ENCODE data around the gene WDR7. TPM values are rescaled to one million over a fixed set of nuclear protein-coding genes. Genes with fewer than 3 reads are reported as not detected.

WDR7 gene
- polyA plus RNA-seq, 1 donor from 2014 or later = 16.2 TPM

GRCh38 chr18:56927786-56928185, 276.6 kb downstream of the WDR7 start:
- H3K9me3 Mint-ChIP-seq = peaks cover 0 to 3% (median 0%) of the 10 kb centered on the region in 3 donors
- no peaks in the 10 kb centered on the region for H3K27me3 Mint-ChIP-seq
- H3K27ac Mint-ChIP-seq = no peak overlapping the region
- peak overlapping the region in 1 of 4 donors; percentile 14 for H3K4me3 Mint-ChIP-seq
- H3K4me1 Mint-ChIP-seq = no peaks in the 10 kb centered on the region
- H3K36me3 Mint-ChIP-seq = peaks cover 29% of the 10 kb centered on the region

- peaks cover 25% of the 10 kb centered on the region for H3K36me3 Mint-ChIP-seq
- H3K27ac Mint-ChIP-seq = no peak overlapping the region
- H3K27me3 Mint-ChIP-seq = no peaks in the 10 kb centered on the region
- peaks cover 0 to 3% (median 0%) of the 10 kb centered on the region in 3 donors for H3K9me3 Mint-ChIP-seq
- H3K4me1 Mint-ChIP-seq = no peaks in the 10 kb centered on the region
- H3K4me3 Mint-ChIP-seq = no peak overlapping the region
Observed at GRCh38 chr18:56929886-56930285, 278.7 kb downstream of the WDR7 start.

GRCh38 chr18:56933472-56933871, 282.3 kb downstream of the WDR7 start:
- Mint-ChIP-seq H3K4me1 (no peaks in the 10 kb centered on the region), H3K9me3 (peaks cover 0 to 1% (median 0%) of the 10 kb centered on the region in 3 donors), H3K27ac (no peak overlapping the region), H3K27me3 (no peaks in the 10 kb centered on the region), H3K4me3 (no peak overlapping the region), H3K36me3 (peaks cover 22% of the 10 kb centered on the region)

- H3K9me3 Mint-ChIP-seq = peaks cover 0 to 1% (median 0%) of the 10 kb centered on the region in 3 donors
- no peaks in the 10 kb centered on the region for H3K4me1 Mint-ChIP-seq
- H3K4me3 Mint-ChIP-seq = no peak overlapping the region
- H3K27me3 Mint-ChIP-seq = no peaks in the 10 kb centered on the region
- H3K27ac Mint-ChIP-seq = no peak overlapping the region
- H3K36me3 Mint-ChIP-seq = peaks cover 24% of the 10 kb centered on the region
Observed at GRCh38 chr18:56934131-56934530, 283.0 kb downstream of the WDR7 start.

GRCh38 chr18:56934906-56935305, 283.7 kb downstream of the WDR7 start:
- Mint-ChIP-seq H3K9me3 (peaks cover 0 to 1% (median 0%) of the 10 kb centered on the region in 3 donors), H3K27me3 (no peaks in the 10 kb centered on the region), H3K36me3 (peaks cover 23% of the 10 kb centered on the region), H3K27ac (no peak overlapping the region), H3K4me1 (no peaks in the 10 kb centered on the region), H3K4me3 (no peak overlapping the region)

- Mint-ChIP-seq H3K4me1 (no peaks in the 10 kb centered on the region), H3K27me3 (no peaks in the 10 kb centered on the region), H3K4me3 (no peak overlapping the region), H3K27ac (no peak overlapping the region), H3K36me3 (peaks cover 20% of the 10 kb centered on the region), H3K9me3 (peaks cover 0 to 1% (median 0%) of the 10 kb centered on the region in 3 donors)
Observed at GRCh38 chr18:56935434-56936040, 284.4 kb downstream of the WDR7 start.

- Mint-ChIP-seq H3K4me1 (no peaks in the 10 kb centered on the region), H3K27me3 (no peaks in the 10 kb centered on the region), H3K36me3 (peaks cover 22% of the 10 kb centered on the region), H3K27ac (no peak overlapping the region), H3K4me3 (no peak overlapping the region), H3K9me3 (peaks cover 0 to 1% (median 0%) of the 10 kb centered on the region in 3 donors)
Observed at GRCh38 chr18:56936457-56936856, 285.3 kb downstream of the WDR7 start.

- H3K27ac Mint-ChIP-seq = no peak overlapping the region
- no peak overlapping the region for H3K4me3 Mint-ChIP-seq
- H3K4me1 Mint-ChIP-seq = no peaks in the 10 kb centered on the region
- peaks cover 15% of the 10 kb centered on the region for H3K36me3 Mint-ChIP-seq
- H3K9me3 Mint-ChIP-seq = no peaks in the 10 kb centered on the region
- no peaks in the 10 kb centered on the region for H3K27me3 Mint-ChIP-seq
Observed at GRCh38 chr18:56937874-56938430, 286.8 kb downstream of the WDR7 start.

- peaks cover 24% of the 10 kb centered on the region for H3K36me3 Mint-ChIP-seq
- peak overlapping the region in 1 of 3 donors; percentile 84 for H3K27ac Mint-ChIP-seq
Observed at GRCh38 chr18:56945171-56946083, 294.3 kb downstream of the WDR7 start.

GRCh38 chr18:56947236-56947635, 296.1 kb downstream of the WDR7 start:
- Mint-ChIP-seq H3K4me1 (peaks cover 0 to 2% (median 0%) of the 10 kb centered on the region in 3 donors), H3K27ac (no peak overlapping the region), H3K9me3 (no peaks in the 10 kb centered on the region), H3K4me3 (no peak overlapping the region), H3K36me3 (peaks cover 28% of the 10 kb centered on the region), H3K27me3 (no peaks in the 10 kb centered on the region)

More at GRCh38 chr18:56945171-56946083, 294.3 kb downstream of the WDR7 start:
- Mint-ChIP-seq H3K4me1 (peaks cover 0 to 2% (median 0%) of the 10 kb centered on the region in 3 donors), H3K27me3 (no peaks in the 10 kb centered on the region), H3K9me3 (no peaks in the 10 kb centered on the region), H3K4me3 (no peak overlapping the region)

GRCh38 chr18:56952026-56952425, 300.9 kb downstream of the WDR7 start:
- H3K4me3 Mint-ChIP-seq = no peak overlapping the region
- H3K4me1 Mint-ChIP-seq = no peaks in the 10 kb centered on the region
- peaks cover 16% of the 10 kb centered on the region for H3K36me3 Mint-ChIP-seq
- no peak overlapping the region for H3K27ac Mint-ChIP-seq
- H3K27me3 Mint-ChIP-seq = no peaks in the 10 kb centered on the region
- H3K9me3 Mint-ChIP-seq = no peaks in the 10 kb centered on the region

GRCh38 chr18:56953428-56954198, 302.5 kb downstream of the WDR7 start:
- H3K9me3 Mint-ChIP-seq = no peaks in the 10 kb centered on the region
- no peak overlapping the region for H3K4me3 Mint-ChIP-seq
- H3K27me3 Mint-ChIP-seq = no peaks in the 10 kb centered on the region
- H3K4me1 Mint-ChIP-seq = no peaks in the 10 kb centered on the region
- H3K27ac Mint-ChIP-seq = no peak overlapping the region
- peaks cover 13% of the 10 kb centered on the region for H3K36me3 Mint-ChIP-seq

GRCh38 chr18:56955490-56955889, 304.3 kb downstream of the WDR7 start:
- Mint-ChIP-seq H3K9me3 (no peaks in the 10 kb centered on the region), H3K27me3 (no peaks in the 10 kb centered on the region), H3K4me1 (no peaks in the 10 kb centered on the region), H3K4me3 (no peak overlapping the region), H3K36me3 (peaks cover 13% of the 10 kb centered on the region), H3K27ac (no peak overlapping the region)

GRCh38 chr18:56959120-56959519, 308.0 kb downstream of the WDR7 start:
- H3K27me3 Mint-ChIP-seq = no peaks in the 10 kb centered on the region
- H3K27ac Mint-ChIP-seq = no peak overlapping the region
- peaks cover 16% of the 10 kb centered on the region for H3K36me3 Mint-ChIP-seq

GRCh38 chr18:56962322-56962721, 311.2 kb downstream of the WDR7 start:
- Mint-ChIP-seq H3K27ac (no peak overlapping the region), H3K4me3 (no peak overlapping the region), H3K27me3 (no peaks in the 10 kb centered on the region), H3K4me1 (no peaks in the 10 kb centered on the region), H3K9me3 (no peaks in the 10 kb centered on the region), H3K36me3 (peaks cover 17% of the 10 kb centered on the region)

More at GRCh38 chr18:56959120-56959519, 308.0 kb downstream of the WDR7 start:
- H3K9me3 Mint-ChIP-seq = no peaks in the 10 kb centered on the region
- no peaks in the 10 kb centered on the region for H3K4me1 Mint-ChIP-seq
- no peak overlapping the region for H3K4me3 Mint-ChIP-seq
